Measurements from ENCODE around the gene VIL1. TPM values are rescaled to one million over a fixed set of nuclear protein-coding genes. Genes with fewer than 3 reads are reported as not detected.

Gene VIL1
- total and polyA plus RNA-seq, 2 of the 13 experiments (the other 11 are each of a cell fraction or from before 2014, with no cell fraction given) = 287 to 301 TPM

DNA sequence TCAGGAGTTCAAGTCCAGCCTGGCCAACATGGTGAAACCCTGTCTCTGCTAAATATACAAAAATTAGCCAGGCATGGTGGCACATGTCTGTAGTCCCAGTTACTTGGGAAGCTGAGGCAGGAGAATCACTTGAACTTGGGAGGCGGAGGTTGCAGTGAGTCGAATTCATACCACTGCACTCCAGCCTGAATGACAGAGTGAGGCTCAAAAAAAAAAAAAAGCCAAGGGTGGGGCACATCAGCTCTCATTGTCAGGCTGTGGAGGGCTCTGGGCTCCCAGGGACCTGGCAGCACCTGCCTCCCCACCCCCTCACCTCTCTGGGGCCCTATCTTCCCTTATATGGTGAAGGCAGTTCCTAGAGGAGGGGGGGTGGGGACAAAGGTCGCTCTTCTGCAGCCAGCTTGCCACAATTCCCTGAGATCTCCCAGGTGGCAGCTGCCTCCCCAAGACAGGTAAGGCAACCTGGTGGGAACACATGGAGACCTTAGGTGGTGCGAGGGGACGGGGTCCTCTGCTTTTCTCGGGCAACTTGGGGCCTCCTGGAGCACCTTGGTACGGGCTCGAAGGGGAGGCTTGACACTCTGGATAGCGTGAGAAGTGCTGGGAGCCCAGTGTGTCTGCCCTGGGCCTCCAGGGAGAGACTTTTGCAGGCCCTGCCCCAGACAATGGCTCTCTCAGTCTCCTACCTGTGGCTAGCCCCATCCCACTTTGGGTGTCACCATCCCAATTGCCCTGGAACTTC is at the start of gene VIL1 (continued):
- TF ChIP-seq, protein P1, sequence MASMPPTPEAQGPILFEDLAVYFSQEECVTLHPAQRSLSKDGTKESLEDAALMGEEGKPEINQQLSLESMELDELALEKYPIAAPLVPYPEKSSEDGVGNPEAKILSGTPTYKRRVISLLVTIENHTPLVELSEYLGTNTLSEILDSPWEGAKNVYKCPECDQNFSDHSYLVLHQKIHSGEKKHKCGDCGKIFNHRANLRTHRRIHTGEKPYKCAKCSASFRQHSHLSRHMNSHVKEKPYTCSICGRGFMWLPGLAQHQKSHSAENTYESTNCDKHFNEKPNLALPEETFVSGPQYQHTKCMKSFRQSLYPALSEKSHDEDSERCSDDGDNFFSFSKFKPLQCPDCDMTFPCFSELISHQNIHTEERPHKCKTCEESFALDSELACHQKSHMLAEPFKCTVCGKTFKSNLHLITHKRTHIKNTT (CRISPR knock-in tag; IDR thresholded peaks at IDR 0.05) = no peak
- TF ChIP-seq, protein P2, sequence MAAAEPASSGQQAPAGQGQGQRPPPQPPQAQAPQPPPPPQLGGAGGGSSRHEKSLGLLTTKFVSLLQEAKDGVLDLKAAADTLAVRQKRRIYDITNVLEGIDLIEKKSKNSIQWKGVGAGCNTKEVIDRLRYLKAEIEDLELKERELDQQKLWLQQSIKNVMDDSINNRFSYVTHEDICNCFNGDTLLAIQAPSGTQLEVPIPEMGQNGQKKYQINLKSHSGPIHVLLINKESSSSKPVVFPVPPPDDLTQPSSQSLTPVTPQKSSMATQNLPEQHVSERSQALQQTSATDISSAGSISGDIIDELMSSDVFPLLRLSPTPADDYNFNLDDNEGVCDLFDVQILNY (CRISPR knock-in tag; conservative IDR thresholded peaks at IDR 0.05) = no peak
- no peak for TF ChIP-seq MAFK (conservative IDR thresholded peaks at IDR 0.05 in 1 of 2, IDR thresholded peaks at IDR 0.05 in 1 of 2; ENCODE audit: low read length in 2 of 2)
- TF ChIP-seq ZNF615 (CRISPR knock-in tag; IDR thresholded peaks at IDR 0.05; ENCODE audit: borderline replicate concordance) = 0 out of 2 replicates have a peak, but pooled peaks have one; percentile 13
- no peak for TF ChIP-seq ZMAT5 (CRISPR knock-in tag; IDR thresholded peaks at IDR 0.05; ENCODE audit: borderline replicate concordance, low read depth)
- no peak for TF ChIP-seq ZNF607 (CRISPR knock-in tag; IDR thresholded peaks at IDR 0.05; ENCODE audit: borderline replicate concordance)
- TF ChIP-seq CREB1 (IDR thresholded peaks at IDR 0.05) = no peak
- no peak; the same call in 1 of the 2 replicates for TF ChIP-seq CREB1 (CRISPR knock-in tag; IDR thresholded peaks at IDR 0.05)
- no peak; the same call in 1 of the 2 replicates for TF ChIP-seq PBX2 (CRISPR knock-in tag; IDR thresholded peaks at IDR 0.05)
- TF ChIP-seq ZNF335 (CRISPR knock-in tag; IDR thresholded peaks at IDR 0.05) = peak; percentile 72; the same call in 1 of the 2 replicates
- peak; percentile 93 for TF ChIP-seq ZNF281 (CRISPR knock-in tag; IDR thresholded peaks at IDR 0.05; ENCODE audit: borderline replicate concordance)
- TF ChIP-seq HCFC1 (IDR thresholded peaks at IDR 0.05; ENCODE audit: low read depth, low read length) = no peak
- TF ChIP-seq, protein P3, sequence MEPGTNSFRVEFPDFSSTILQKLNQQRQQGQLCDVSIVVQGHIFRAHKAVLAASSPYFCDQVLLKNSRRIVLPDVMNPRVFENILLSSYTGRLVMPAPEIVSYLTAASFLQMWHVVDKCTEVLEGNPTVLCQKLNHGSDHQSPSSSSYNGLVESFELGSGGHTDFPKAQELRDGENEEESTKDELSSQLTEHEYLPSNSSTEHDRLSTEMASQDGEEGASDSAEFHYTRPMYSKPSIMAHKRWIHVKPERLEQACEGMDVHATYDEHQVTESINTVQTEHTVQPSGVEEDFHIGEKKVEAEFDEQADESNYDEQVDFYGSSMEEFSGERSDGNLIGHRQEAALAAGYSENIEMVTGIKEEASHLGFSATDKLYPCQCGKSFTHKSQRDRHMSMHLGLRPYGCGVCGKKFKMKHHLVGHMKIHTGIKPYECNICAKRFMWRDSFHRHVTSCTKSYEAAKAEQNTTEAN (CRISPR knock-in tag; conservative IDR thresholded peaks at IDR 0.05) = no peak
- no peak for TF ChIP-seq CEBPB (IDR thresholded peaks at IDR 0.05; ENCODE audit: borderline replicate concordance, low read depth, low read length)
- no peak for TF ChIP-seq SRSF4 (IDR thresholded peaks at IDR 0.05; ENCODE audit: low read depth, low read length, poor library complexity, severe bottlenecking)
- no peak for TF ChIP-seq RFX1 (IDR thresholded peaks at IDR 0.05)
- TF ChIP-seq, protein P4, sequence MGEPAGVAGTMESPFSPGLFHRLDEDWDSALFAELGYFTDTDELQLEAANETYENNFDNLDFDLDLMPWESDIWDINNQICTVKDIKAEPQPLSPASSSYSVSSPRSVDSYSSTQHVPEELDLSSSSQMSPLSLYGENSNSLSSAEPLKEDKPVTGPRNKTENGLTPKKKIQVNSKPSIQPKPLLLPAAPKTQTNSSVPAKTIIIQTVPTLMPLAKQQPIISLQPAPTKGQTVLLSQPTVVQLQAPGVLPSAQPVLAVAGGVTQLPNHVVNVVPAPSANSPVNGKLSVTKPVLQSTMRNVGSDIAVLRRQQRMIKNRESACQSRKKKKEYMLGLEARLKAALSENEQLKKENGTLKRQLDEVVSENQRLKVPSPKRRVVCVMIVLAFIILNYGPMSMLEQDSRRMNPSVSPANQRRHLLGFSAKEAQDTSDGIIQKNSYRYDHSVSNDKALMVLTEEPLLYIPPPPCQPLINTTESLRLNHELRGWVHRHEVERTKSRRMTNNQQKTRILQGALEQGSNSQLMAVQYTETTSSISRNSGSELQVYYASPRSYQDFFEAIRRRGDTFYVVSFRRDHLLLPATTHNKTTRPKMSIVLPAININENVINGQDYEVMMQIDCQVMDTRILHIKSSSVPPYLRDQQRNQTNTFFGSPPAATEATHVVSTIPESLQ (CRISPR knock-in tag; conservative IDR thresholded peaks at IDR 0.05) = no peak
- TF ChIP-seq ZNF776 (CRISPR knock-in tag; IDR thresholded peaks at IDR 0.05) = no peak

Measured in HepG2 (cell line).